ENCODE results near the gene CELSR1. TPM values are rescaled to one million over a fixed set of nuclear protein-coding genes. Genes with fewer than 3 reads are reported as not detected.

Gene CELSR1
- total RNA-seq, 1 experiment from 2014 or later: 22.6 TPM

- H2BK5ac ChIP-seq (ENCODE audit: insufficient read length, low read length): no peak overlapping the region
- no peak overlapping the region for H3T11ph ChIP-seq (ENCODE audit: low read length)
- no peak overlapping the region for H3K23ac ChIP-seq (ENCODE audit: insufficient read length, low read depth, low read length)
- H2AK5ac ChIP-seq (ENCODE audit: insufficient read length, low read length): no peak overlapping the region
- H2AFZ ChIP-seq (ENCODE audit: low read length): no peak overlapping the region
- no peaks in the 10 kb centered on the region for H4K20me1 ChIP-seq (ENCODE audit: control insufficient read depth, insufficient read depth, insufficient read length)
- no peak overlapping the region for H3K9ac ChIP-seq (ENCODE audit: extremely low read depth, insufficient read length, low read length)
- no CpG with 5 or more reads among the region's 14 CpGs for WGBS (ENCODE audit: extremely low coverage, insufficient read length, low lambda C conversion rate)
- H3K79me2 ChIP-seq (ENCODE audit: insufficient read depth, low read length): no peaks in the 10 kb centered on the region
- no peak overlapping the region for H4K91ac ChIP-seq (ENCODE audit: insufficient read length, low read depth, low read length)
- TF ChIP-seq CTCF (conservative IDR thresholded peaks at IDR 0.05): no peak
- no peak overlapping the region for H2BK20ac ChIP-seq (ENCODE audit: low read depth, low read length, poor library complexity, severe bottlenecking)
- no peak overlapping the region; a peak in 1 of 7 replicates for H3K27ac Mint-ChIP-seq
- no peak overlapping the region for H4K8ac ChIP-seq (replicated peaks; ENCODE audit: insufficient read length, low read depth, low read length)
- no peak overlapping the region for H3K27ac ChIP-seq (ENCODE audit: insufficient read length, low read depth, low read length)
- H2BK120ac ChIP-seq (ENCODE audit: low read depth, low read length, poor library complexity, severe bottlenecking): no peak overlapping the region
- no peaks in the 10 kb centered on the region for H3K9me3 Mint-ChIP-seq
- no peaks in the 10 kb centered on the region for H3K4me1 Mint-ChIP-seq
- H3K23me2 ChIP-seq (ENCODE audit: insufficient read length, low read depth, low read length, poor library complexity, severe bottlenecking): no peaks in the 10 kb centered on the region
- H3K56ac ChIP-seq (ENCODE audit: insufficient read length, low read depth, low read length): no peak overlapping the region
- no peak overlapping the region for H4K5ac ChIP-seq (ENCODE audit: insufficient read length, low read depth, low read length)
- DNase-seq: no peak
- H3K4me2 ChIP-seq (ENCODE audit: insufficient read depth, insufficient read length, low read length): no peak overlapping the region
- H3K9me3 ChIP-seq (ENCODE audit: control insufficient read depth, low read depth, low read length): no peaks in the 10 kb centered on the region
- H3K27me3 ChIP-seq (ENCODE audit: insufficient read depth, low read length): no peaks in the 10 kb centered on the region
- H3K4me3 Mint-ChIP-seq: no peak overlapping the region
- no peak overlapping the region for H3K4ac ChIP-seq (ENCODE audit: low read depth, low read length)
- peaks cover 38 to 92% (median 87%) of the 10 kb centered on the region in 3 experiments for H3K36me3 Mint-ChIP-seq (ENCODE audit: insufficient read depth in 1 of 3, low read depth in 3 of 3)
- no peaks in the 10 kb centered on the region for H3K27me3 Mint-ChIP-seq (ENCODE audit: low read depth)
- H3K18ac ChIP-seq (ENCODE audit: insufficient read length, low read depth, low read length): no peak overlapping the region
- H3K4me1 ChIP-seq (ENCODE audit: insufficient read depth, low read length): no peaks in the 10 kb centered on the region
- H2BK15ac ChIP-seq (ENCODE audit: low read depth, low read length): no peak overlapping the region
- H3K79me1 ChIP-seq (ENCODE audit: insufficient read depth, low read depth, low read length, poor library complexity, severe bottlenecking): no peaks in the 10 kb centered on the region
- H3K14ac ChIP-seq (ENCODE audit: insufficient read depth, low read length): no peak overlapping the region
- no peak overlapping the region for H2BK12ac ChIP-seq (ENCODE audit: insufficient read length, low read depth, low read length)
These were observed 217.2 kb downstream of the CELSR1 start for GRCh38 chr22:46320166-46320710.

All from H9 (cell line).